HG02763 (cell line): Measurements from ENCODE around the gene KIZ.
"Not testable (repeated sequence)": the region's sequence is repeated elsewhere in the genome, so short reads cannot be mapped to it uniquely, and the experiment has no call there.

Source experiments
- ATAC-seq: cut with Tn5 transposase; IDR thresholded peaks from one replicate; pipeline ENCODE4 v1.9.1; 2021; ENCODE audit warnings: mild to moderate bottlenecking, moderate library complexity; ENCODE audit not compliant: unreplicated experiment

KIZ gene

DNA sequence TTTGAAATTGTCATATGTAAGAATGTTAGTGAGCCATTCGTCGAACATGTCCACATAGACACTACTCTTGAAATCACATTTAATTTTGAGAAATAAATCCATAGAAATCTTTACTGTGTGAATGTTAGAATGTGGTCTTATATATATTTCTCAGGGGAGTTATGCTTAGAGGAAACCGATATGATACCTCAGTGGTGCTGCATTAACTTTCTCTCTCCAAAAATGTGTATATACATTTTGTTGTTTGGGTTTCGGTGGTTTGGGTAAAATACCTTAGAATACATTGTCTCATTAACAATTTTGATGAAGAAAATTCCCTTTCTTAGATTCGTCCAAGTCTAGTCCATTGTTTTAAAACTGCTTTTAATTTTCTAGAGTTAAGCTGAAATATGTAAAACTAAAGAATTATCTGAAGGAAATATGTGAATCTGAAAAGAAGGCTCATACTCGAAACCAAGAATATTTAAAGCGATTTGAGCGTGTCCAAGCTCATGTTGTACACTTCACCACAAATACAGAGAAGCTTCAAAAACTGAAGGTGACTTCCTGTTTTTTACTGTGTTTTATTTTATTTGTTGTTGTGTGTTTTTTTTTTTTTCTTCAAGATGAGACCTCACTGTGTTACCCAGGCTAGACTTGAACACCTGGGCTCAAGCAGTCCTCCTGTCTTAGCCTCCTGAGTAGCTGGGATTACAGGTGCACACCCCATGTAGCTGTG, 10.3 kb downstream of the KIZ start:
- ATAC-seq = no peak

- no peak for ATAC-seq
Observed at GRCh38 chr20:21137078-21137477, 11.2 kb downstream of the KIZ start.

DNA sequence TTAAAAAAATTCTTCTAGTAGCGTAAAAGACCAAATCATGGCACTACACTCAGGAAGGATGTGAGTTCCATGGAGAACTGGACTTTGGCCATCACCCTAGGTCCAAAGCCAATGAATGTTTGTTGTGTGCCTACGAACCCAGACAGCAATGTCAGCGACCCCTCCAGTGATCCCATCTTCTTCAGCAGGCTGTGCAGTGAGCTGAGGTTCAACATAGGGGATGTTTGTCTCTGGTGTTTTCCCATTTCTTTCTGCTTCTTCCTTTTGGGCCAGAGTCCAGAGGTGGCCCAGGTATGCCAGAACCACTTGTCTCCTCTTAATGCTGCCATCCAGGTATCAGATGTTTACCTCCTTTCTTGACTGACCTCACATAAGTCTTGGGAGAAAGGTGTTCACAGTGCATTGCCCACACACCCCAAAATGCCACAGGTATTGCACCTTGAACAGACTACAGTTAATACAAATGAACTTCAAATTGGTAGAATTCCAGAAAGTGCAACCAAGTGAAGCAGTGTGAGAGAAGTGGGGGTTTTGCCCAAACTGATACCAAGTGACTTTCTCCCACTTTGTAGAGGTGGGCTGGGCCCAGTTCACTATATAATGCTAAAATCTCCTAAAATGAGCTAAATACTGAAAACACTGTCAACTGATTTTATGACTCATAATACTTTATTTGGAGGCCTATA, 14.1 kb downstream of the KIZ start:
- ATAC-seq = no peak

GRCh38 chr20:21141825-21142224, 15.9 kb downstream of the KIZ start:
- no peak for ATAC-seq

DNA sequence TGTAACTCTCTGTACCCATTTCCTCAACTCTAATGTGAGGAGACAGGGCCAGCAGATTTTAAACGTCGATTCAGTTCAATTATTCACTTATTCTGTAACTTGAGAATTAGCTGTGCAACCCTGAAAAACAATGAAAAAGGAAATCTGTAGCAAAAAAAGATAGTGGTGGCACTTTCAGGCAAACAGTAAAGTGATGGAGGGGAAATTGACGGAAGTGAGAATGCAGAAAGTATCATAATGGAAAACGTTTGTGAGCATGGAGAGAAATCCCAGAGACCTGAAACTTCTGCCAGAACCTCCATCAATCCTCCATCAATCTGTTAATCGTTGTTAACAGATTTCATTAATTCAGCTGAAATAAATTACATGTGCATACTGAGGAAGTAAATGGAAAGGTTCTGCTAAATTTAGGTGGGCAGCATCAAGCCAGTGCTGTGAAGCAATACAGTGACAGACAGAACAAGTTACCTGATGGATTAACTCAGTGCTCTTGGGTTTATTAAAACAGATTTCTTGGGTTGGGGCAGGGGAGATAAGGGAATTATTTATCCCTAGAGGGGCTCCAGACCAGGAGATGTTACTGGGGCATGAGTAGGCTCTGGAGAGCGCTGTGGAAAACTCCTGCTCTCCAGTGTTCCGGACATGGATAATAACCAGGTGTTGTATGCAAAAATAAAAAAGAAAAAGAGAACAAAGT, 17.5 kb downstream of the KIZ start:
- no peak for ATAC-seq

- no peak for ATAC-seq
Observed at GRCh38 chr20:21145424-21145823, 19.5 kb downstream of the KIZ start.

DNA sequence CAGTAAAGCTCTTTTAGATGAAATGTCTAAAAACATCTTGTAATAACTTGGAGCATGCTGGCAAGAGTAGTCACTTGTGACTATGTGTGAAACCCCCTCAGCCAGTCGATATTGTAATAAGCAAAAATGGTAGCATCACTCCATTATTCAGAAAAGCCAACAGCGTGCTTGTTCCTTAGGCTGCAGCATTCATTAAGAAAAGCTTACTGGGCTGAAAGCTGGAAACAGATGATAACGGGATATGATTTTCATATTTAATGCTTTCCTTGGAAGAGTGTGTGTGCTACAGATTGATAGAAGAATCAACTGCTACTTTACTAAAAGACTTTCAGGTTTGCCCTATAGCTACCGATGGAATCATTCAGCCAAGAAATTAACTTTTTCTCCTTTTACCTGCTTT, 20.3 kb downstream of the KIZ start:
- ATAC-seq = no peak

- no peak for ATAC-seq
Observed at GRCh38 chr20:21147593-21147992, 21.7 kb downstream of the KIZ start.

GRCh38 chr20:21149344-21149743, 23.5 kb downstream of the KIZ start:
- no peak for ATAC-seq

- ATAC-seq = no peak
Observed at GRCh38 chr20:21151791-21152190, 25.9 kb downstream of the KIZ start.

DNA sequence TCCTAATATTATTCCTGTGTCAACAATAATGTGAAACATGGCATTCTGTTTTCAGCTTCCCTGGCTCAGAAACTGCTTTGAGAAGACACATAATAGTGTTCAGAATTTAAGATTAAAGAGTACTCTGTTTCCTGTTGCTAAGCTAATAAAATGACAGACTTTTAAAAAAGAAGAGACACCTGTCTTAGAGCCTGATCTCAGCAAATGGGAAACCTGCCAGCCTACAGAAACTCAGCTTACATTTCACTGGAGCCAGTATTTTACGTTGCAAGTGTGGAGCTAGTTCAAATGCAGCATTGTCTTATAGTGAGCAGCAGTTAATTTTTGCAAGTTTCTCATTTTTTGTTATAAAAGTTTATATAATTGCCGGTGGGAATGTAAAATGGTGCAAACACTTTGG, 28.8 kb downstream of the KIZ start:
- no peak for ATAC-seq

- no peak for ATAC-seq
Observed at GRCh38 chr20:21155268-21155667, 29.4 kb downstream of the KIZ start.

GRCh38 chr20:21156266-21156665, 30.4 kb downstream of the KIZ start:
- no peak for ATAC-seq

GRCh38 chr20:21157006-21157405, 31.1 kb downstream of the KIZ start:
- ATAC-seq = no peak

DNA sequence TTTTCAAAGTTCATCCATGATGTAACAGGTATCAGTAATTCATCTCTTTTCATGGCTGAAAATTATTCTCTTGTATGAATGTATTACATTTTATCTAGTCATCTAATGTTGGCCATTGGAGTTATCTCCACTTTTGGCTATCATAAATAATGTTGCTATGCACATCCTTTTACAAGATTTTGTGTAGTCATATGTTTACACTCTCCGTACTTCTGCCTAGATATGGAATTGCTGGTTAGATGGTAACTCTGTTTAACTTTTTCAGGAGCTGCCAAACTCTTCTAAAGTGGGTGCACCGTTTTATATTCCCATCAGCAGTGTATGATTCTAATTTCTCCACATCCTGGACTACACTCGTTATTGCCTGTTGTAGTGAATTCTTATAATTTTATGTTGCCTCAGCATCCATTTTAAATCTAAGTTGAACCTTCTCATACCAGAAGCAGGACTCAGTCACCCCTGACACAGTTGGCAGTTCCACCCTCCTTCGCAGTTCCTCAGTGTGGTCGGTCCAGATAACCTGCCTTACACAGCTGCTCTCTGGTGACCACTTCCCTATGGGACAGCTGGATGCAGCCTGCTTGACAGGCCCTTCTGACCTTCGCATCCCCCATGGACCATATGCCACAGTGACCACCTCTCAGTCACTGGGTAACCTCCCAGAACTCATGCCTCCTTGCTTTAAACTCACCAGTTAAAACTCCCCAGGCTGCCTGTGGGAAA, 33.9 kb downstream of the KIZ start:
- ATAC-seq = no peak

GRCh38 chr20:21161926-21162325, 36.0 kb downstream of the KIZ start:
- ATAC-seq = no peak

GRCh38 chr20:21162631-21163030, 36.7 kb downstream of the KIZ start:
- no peak for ATAC-seq

DNA sequence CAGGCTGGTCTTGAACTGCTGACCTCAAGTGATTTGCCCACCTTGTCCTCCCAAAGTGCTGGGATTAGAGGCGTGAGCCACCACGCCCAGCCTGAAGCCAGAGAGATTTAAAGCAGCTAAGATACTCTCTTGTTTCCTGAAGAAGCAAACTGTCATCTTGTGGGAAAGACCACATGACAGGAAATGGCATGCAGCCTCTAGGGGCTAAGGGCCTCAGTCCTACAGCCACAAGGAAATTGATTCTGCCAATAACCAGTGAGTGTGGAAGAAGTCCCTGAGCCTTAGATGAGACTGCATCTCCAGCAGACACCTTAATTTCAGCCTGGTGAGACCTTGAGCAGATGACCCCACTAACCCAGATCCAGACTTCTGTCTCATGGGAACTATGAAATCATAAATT, 40.9 kb downstream of the KIZ start:
- no peak for ATAC-seq

DNA sequence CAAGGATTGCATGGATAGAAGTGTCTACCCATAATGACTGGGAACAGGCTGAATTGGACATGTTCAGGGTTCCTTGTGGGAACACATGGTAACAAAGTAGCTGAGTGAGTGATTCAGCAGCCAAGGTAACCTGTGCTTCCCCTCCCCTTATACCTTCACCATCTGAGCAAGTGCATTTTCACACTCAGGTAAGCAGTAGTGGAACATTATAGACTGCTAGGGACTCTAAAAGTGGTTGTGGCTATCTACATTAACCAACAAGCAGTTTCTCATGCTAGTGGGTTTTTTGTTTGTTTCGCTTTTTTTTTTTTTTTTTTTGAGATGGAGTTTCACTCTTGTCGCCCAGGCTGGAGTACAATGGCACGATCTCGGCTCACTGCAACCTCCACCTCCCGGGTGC, 41.4 kb downstream of the KIZ start:
- ATAC-seq = no peak

- not testable (repeated sequence) for ATAC-seq
Observed at GRCh38 chr20:21168061-21168460, 42.2 kb downstream of the KIZ start.

DNA sequence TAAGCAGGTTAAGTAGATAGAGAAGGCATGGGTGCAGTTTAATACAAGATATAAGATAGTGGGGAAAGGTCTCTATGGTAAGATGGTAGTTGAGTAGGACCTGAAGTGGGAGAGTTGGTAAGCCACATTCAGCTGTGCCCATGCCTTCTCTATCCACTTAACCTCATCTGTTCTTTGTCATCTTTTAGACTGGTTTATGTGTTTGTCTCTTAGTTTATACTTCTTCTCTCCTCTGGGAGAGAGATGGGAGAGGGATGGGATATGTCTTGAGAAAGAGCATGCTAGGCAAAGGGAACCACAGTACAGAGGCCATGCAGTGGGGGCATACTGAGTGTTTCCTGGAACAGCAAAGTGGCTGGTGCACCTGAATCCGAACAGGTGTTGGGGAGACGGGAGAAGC, 46.7 kb downstream of the KIZ start:
- ATAC-seq = no peak
